K562 (cell line): ENCODE measurements around the gene SLC39A5. TPM values are rescaled to one million over a fixed set of nuclear protein-coding genes. Genes with fewer than 3 reads are reported as not detected.

ENCODE experiments used
- DLX4 ChIP-seq: fragments of 250-450 bp; sonication (Bioruptor Pico); IDR thresholded peaks from 2 replicates; pipeline ENCODE4 v1.6.1; 2021; ENCODE audit warnings: mild to moderate bottlenecking
- ELK1 ChIP-seq: sonication (generic); formaldehyde crosslinking; IDR thresholded peaks from 2 replicates; pipeline ENCODE4 v1.8.1; 2022; ENCODE audit warnings: missing genetic modification reagents
- FOXP4 ChIP-seq: sonication (generic); formaldehyde crosslinking; IDR thresholded peaks from 2 replicates; pipeline ENCODE4 v1.8.0; 2022; ENCODE audit warnings: mild to moderate bottlenecking, missing genetic modification reagents, borderline replicate concordance
- IRF2 ChIP-seq: sonication (generic); formaldehyde crosslinking; IDR thresholded peaks from 2 replicates; pipeline ENCODE4 v1.8.1; 2022; ENCODE audit warnings: mild to moderate bottlenecking, missing genetic modification reagents
- KLF16 ChIP-seq: IDR thresholded peaks from 2 replicates; pipeline ENCODE4 v1.6.1; 2016; ENCODE audit warnings: antibody characterized with exemption
- MAFK ChIP-seq: IDR thresholded peaks from 2 replicates; pipeline ENCODE4 v1.6.1; 2011; ENCODE audit warnings: low read length, improper control_type of control experiment
- MAZ ChIP-seq, 2 experiments: fragments of 450-650 bp in 1 of 2; sonication (generic) in 1 of 2; formaldehyde crosslinking; IDR thresholded peaks in 1 of 2; conservative IDR thresholded peaks in 1 of 2; 2 replicates each; pipeline versions ENCODE4 v1.4.0 to v1.5.0; 2020; ENCODE audit warnings: mild to moderate bottlenecking in 1 of 2, missing genetic modification reagents in 1 of 2
- MCM7 ChIP-seq, 2 experiments: fragments of 450-650 bp; IDR thresholded peaks; 2 replicates each; pipeline ENCODE4 v1.6.1; 2016 to 2018
- PKNOX1 ChIP-seq: fragments of 450-650 bp; IDR thresholded peaks from 2 replicates; pipeline ENCODE4 v1.6.1; 2016
- PREB ChIP-seq: sonication (generic); formaldehyde crosslinking; IDR thresholded peaks from 2 replicates; pipeline ENCODE4 v1.8.1; 2023; ENCODE audit warnings: mild to moderate bottlenecking, missing genetic modification reagents
- SMAD1 ChIP-seq: fragments of 150-350 bp; IDR thresholded peaks from 2 replicates; pipeline ENCODE4 v1.6.1; 2014; ENCODE audit warnings: low read length, low read depth; ENCODE audit not compliant: partially characterized antibody
- TFAM ChIP-seq: fragments of 250-450 bp; sonication (Bioruptor Pico); conservative IDR thresholded peaks from 2 replicates; pipeline ENCODE4 v1.5.0; 2021; ENCODE audit warnings: mild to moderate bottlenecking, moderate library complexity
- TOE1 ChIP-seq, 2 experiments: fragments of 450-650 bp in 1 of 2; sonication (generic) in 1 of 2; formaldehyde crosslinking in 1 of 2; IDR thresholded peaks; 2 replicates each; pipeline versions ENCODE4 v1.7.1 to v1.8.0; 2016 to 2022; ENCODE audit warnings: borderline replicate concordance in 2 of 2, mild to moderate bottlenecking in 2 of 2, antibody characterized with exemption in 1 of 2, inconsistent platforms in 1 of 2, low read depth in 1 of 2, missing genetic modification reagents in 1 of 2, moderate library complexity in 1 of 2
- ZNF174 ChIP-seq: fragments of 250-450 bp; sonication (Bioruptor Pico); IDR thresholded peaks from 2 replicates; pipeline ENCODE4 v1.4.0; 2020; ENCODE audit warnings: mild to moderate bottlenecking
- ZNF316 ChIP-seq: fragments of 450-650 bp; IDR thresholded peaks from 2 replicates; pipeline ENCODE4 v1.6.1; 2016
- ZNF830 ChIP-seq: fragments of 250-450 bp; sonication (Bioruptor Pico); IDR thresholded peaks from 2 replicates; pipeline ENCODE4 v1.5.0; 2021; ENCODE audit warnings: mild to moderate bottlenecking
- polyA plus RNA-seq, 8 experiments: library from polyadenylated mRNA; depleted of rRNA in 4 of 8; stranded (reverse) in 5 of 8; unstranded in 3 of 8; fragments of >200 nt; fragmentation: Nextera tagmentation in 2 of 8; fragmentation: Illumina TruSeq in 1 of 8; extraction: Ambion mirVana in 2 of 8; extraction: Trizol in 1 of 8; gene quantifications; 2 replicates each; pipeline versions ENCODE4 v1.2.1 to v1.2.3, GENCODE V29; 2011 to 2014; ENCODE audit warnings: inconsistent platforms in 1 of 8, missing spikeins in 1 of 8
- total RNA-seq, 7 experiments: library from RNA; depleted of rRNA in 6 of 7; stranded (reverse); fragments of >200 nt in 6 of 7; fragmentation: Illumina TruSeq in 2 of 7; extraction: Trizol in 2 of 7; gene quantifications; 2 replicates each; pipeline versions ENCODE4 v1.2.1 to v1.2.3, GENCODE V29; 2011 to 2021; ENCODE audit warnings: low replicate concordance in 1 of 7
- TF ChIP-seq, protein P1 (sequence below): fragments of 250-450 bp; sonication (Bioruptor Pico); IDR thresholded peaks from 2 replicates; pipeline ENCODE4 v1.4.0; 2020; ENCODE audit warnings: mild to moderate bottlenecking, moderate library complexity, borderline replicate concordance
- TF ChIP-seq, protein P2 (sequence below): fragments of 450-650 bp; formaldehyde crosslinking; IDR thresholded peaks from 2 replicates; pipeline ENCODE4 v1.4.0; 2020; ENCODE audit warnings: mild to moderate bottlenecking, moderate library complexity

SLC39A5 gene
- total and polyA plus RNA-seq, 9 of the 15 experiments (the other 6 are each of a cell fraction or from before 2014, with no cell fraction given): 0.08 to 0.10 TPM; not detected in 7

DNA sequence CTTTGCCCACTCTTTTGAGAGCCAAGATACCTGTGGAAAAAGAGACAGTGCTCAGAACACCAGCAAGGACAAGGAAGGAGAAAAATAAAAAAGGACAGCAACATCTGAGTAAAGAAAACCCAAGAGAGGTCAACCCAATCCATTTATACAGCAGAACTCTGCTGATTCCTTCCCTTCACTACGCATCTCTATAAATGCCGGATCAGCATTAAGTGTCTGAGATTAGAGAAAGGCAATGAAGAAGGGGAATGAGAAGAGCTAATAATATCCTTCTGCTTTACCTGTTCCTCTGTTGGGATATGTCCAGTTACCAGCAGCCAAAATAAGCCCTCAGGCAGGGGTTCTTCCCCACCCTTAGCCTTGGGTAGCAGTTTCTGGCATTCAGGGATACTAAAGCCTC is 52.7 kb downstream of the SLC39A5 start (continued):
- no peak for TF ChIP-seq ELK1
- TF ChIP-seq FOXP4 (CRISPR knock-in tag): no peak
- TF ChIP-seq TFAM (CRISPR knock-in tag): no peak
- TF ChIP-seq, protein P1, sequence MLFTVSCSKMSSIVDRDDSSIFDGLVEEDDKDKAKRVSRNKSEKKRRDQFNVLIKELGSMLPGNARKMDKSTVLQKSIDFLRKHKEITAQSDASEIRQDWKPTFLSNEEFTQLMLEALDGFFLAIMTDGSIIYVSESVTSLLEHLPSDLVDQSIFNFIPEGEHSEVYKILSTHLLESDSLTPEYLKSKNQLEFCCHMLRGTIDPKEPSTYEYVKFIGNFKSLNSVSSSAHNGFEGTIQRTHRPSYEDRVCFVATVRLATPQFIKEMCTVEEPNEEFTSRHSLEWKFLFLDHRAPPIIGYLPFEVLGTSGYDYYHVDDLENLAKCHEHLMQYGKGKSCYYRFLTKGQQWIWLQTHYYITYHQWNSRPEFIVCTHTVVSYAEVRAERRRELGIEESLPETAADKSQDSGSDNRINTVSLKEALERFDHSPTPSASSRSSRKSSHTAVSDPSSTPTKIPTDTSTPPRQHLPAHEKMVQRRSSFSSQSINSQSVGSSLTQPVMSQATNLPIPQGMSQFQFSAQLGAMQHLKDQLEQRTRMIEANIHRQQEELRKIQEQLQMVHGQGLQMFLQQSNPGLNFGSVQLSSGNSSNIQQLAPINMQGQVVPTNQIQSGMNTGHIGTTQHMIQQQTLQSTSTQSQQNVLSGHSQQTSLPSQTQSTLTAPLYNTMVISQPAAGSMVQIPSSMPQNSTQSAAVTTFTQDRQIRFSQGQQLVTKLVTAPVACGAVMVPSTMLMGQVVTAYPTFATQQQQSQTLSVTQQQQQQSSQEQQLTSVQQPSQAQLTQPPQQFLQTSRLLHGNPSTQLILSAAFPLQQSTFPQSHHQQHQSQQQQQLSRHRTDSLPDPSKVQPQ: no peak
- no peak for TF ChIP-seq MAZ (CRISPR knock-in tag; conservative IDR thresholded peaks at IDR 0.05 in 1 of 2, IDR thresholded peaks at IDR 0.05 in 1 of 2)
- no peak for TF ChIP-seq DLX4 (CRISPR knock-in tag)
- TF ChIP-seq ZNF316: peak; percentile 90
- TF ChIP-seq ZNF830 (CRISPR knock-in tag): no peak
- no peak for TF ChIP-seq PREB (CRISPR knock-in tag)
- TF ChIP-seq KLF16: no peak
- no peak for TF ChIP-seq PKNOX1
- no peak for TF ChIP-seq IRF2 (CRISPR knock-in tag)
- TF ChIP-seq MCM7 (IDR thresholded peaks at IDR 0.05): no peak
- TF ChIP-seq TOE1 (IDR thresholded peaks at IDR 0.05; ENCODE audit: borderline replicate concordance): no peak
- TF ChIP-seq TOE1 (CRISPR knock-in tag; IDR thresholded peaks at IDR 0.05; ENCODE audit: borderline replicate concordance, low read depth): no peak
- TF ChIP-seq ZNF174 (CRISPR knock-in tag): no peak
- TF ChIP-seq SMAD1: no peak
- peak; percentile 63 for TF ChIP-seq MAFK
- TF ChIP-seq, protein P2, sequence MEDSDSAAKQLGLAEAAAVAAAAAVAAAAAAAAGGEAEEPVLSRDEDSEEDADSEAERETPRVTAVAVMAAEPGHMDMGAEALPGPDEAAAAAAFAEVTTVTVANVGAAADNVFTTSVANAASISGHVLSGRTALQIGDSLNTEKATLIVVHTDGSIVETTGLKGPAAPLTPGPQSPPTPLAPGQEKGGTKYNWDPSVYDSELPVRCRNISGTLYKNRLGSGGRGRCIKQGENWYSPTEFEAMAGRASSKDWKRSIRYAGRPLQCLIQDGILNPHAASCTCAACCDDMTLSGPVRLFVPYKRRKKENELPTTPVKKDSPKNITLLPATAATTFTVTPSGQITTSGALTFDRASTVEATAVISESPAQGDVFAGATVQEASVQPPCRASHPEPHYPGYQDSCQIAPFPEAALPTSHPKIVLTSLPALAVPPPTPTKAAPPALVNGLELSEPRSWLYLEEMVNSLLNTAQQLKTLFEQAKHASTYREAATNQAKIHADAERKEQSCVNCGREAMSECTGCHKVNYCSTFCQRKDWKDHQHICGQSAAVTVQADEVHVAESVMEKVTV (CRISPR knock-in tag): no peak
